AG20443 (cell line): ENCODE data around the gene SMIM29.
"Not testable (repeated sequence)": the region's sequence is repeated elsewhere in the genome, so short reads cannot be mapped to it uniquely, and the experiment has no call there.

ENCODE experiments used
- DNase-seq: peaks from one replicate; pipeline ENCODE4 v3.0.0; 2012; ENCODE audit warnings: low spot score, mixed read lengths

The SMIM29 gene

GRCh38 chr6:34248727-34249468 lies at the start of gene SMIM29:
Gene SMIM29, minus strand, starts transcription at chr6:34249006. Its CDS starts 1,215 bp downstream, at chr6:34247791.
- DNase-seq, result peak; percentile 98

DNA sequence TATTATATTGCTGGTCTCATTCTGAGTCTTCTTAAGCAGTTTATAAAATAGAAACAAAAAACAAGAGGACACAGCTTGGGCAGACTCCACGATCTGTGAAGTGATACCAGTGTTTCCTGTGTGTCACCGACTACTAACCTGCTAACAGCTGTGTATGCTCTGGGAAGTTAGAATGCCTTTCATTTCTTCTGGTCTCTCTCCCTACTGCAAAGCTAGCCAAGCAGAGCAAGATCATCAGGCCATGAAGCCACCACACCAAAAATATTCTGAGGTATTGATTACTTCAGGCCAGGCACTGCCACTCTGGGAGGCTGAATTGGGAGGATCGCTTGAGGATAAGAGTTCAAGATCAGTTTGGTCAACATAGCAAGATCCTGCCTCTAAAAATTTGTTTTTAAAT lies 46.9 kb upstream of the SMIM29 start:
- DNase-seq, result no peak

DNA sequence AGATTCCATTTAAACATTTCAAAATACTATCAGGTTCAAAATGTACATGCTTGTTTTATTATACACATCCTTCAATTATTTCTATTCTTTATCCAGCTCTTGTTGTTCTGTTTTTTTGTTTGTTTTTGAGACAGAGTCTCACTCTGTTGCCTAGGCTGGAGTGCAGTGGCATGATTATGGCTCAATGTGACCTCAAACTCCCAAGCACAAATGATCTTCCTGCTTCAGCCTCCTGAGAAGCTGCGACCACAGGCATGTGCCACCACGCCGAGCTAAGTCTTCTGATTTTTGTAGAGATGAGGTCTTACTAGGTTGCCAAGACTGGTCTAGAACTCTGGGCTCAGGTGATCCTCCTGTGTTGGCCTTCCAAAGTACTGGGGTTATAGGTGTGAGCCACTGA lies 44.1 kb upstream of the SMIM29 start:
- DNase-seq, result no peak

GRCh38 chr6:34289137-34289536 lies 40.3 kb upstream of the SMIM29 start:
- DNase-seq, result no peak

DNA sequence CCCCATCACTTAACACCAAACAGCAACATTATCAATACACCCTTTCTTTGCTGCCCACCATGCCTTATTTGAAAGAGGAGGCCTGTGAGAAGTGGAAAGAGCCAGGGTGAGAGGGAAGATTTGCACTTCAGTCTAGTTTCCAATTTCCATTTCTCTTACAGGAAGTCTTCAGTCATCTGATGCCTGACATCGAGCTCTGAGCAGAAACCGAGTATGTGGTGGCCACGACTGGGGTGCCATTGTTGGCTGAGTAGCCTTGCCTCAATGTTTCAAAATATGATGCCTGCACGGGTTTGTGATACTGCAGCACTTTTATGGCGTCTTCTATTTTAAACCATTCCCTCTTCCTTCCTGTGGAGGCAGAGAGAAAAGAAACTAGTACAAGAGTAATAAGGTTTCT lies 39.8 kb upstream of the SMIM29 start:
- DNase-seq, result no peak

DNA sequence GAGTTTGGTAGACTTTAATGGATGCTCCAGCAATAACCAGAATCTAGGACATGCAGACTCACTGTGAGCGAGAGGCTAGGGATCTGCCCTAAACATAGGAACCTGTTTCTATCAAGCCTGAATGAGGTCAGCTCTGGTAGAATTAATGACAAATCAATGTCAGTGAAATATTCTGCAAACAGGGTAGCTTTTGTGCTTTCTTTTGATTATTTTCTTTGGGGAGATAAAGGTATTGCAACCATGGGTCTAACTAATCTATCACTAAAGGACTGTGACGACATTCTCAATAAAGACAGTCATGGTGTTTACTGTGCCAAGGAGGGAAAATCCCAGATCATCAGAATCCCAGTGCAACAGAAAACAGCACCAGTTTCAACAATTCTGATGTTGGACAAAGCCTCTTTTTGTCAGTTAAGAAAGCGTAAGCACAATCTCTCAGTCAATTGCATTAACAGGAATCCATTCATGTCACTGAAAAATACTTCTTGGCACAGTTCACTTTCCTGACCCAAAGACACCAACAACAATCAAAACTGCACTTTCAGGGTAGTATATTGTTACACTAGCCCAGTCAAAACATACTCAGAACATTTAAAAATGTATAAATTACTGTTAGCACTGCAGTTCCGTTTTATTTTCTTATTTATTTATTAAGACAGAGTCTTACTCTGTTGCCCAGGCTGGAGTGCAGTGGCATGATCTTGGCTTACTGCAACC lies 36.8 kb upstream of the SMIM29 start:
- no peak for DNase-seq

- peak; percentile 81 for DNase-seq
Observed at GRCh38 chr6:34284563-34285447, 36.0 kb upstream of the SMIM29 start.

DNA sequence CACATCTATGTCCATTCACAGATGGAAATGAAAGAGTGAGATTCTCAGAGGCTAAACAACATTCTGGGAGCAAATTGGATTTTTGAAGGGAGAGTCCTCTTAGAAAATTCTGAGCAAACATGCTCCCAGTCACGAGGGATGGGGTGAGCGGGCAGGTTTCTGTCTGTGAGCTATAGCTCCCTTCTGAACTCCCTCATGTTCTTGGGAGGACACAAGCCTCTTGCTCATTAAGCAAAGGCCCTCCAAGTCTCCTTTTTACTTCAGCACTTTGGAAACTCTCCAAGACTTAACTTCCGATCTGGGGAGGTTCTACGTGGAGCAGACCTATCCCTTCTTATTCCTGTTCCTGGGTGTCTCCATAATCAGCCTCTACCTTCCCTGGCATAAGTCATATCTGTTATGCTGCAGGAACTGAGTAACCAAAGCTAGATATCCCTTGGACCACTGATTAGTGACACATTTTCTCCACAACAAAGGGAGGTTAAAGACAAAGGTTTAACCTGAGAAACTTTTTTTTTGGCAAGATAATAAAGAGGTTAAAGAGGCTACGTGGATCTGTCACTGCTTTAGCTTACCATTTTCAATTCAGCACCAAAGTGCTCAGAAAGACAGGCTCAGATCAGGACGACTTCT lies 33.0 kb upstream of the SMIM29 start:
- no peak for DNase-seq

- DNase-seq, result no peak
Observed at GRCh38 chr6:34280216-34280615, 31.4 kb upstream of the SMIM29 start.

DNA sequence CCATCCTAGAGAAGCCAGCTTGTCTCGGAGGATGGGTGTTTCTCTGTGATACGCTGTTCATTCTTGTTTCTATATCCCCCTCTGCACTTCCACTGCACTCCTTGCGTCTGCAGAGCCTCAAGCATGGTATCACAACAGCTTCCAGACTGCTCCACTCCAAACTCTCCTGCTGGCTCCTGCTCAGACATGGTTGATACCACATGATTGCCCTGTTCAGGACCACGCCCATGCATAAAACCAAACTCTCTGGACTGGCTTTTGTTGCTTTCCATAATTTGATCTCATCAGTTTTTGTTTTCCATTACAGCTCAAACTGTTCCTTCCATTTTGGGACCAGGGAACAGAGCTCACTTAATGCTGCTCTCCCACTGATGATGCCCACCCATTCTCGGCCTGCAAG lies 30.0 kb upstream of the SMIM29 start:
- DNase-seq, result no peak

GRCh38 chr6:34277763-34278112 lies 28.9 kb upstream of the SMIM29 start:
- no peak for DNase-seq

DNA sequence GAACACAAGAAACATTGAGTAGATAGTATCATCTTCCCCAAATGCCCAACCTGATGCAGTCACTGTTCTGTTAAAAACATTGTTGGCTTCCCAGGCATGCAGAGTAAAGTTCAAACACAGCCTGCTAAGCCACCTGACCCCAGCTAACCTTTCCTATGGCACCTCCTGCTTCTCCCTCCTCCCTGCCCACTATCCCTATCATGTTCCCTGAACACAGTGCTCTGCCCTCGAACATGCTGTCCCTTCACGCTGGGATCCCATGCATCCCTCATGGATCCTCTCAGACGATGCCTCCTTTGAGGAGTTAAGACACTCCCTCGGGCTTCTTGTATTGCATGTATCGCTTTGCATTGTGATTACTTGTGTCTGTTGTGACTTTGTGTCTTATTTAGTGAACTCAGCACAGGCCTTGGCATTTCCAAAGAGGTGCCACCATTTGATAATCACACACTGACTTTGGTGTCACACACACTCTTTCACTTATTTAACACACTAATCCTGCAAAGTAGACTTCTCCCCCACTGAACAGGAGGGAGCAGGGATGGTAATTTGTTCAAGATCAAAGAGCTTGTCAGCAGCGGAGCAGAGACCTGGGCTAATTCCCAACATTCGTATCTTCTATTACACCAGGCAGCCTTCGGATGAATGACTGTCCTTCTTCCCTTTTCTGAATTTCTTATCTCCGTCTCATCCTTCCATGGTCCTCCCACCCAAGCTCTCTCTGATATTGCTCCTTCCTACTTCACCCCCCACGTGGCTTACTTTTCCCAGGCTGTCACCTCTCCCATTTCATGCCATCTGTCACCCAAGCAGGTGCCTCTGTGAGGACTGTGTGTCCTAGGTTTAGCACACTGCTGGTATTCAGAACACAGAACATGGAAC lies 28.3 kb upstream of the SMIM29 start:
- no peak for DNase-seq

- DNase-seq, result no peak
Observed at GRCh38 chr6:34276191-34276590, 27.4 kb upstream of the SMIM29 start.

DNA sequence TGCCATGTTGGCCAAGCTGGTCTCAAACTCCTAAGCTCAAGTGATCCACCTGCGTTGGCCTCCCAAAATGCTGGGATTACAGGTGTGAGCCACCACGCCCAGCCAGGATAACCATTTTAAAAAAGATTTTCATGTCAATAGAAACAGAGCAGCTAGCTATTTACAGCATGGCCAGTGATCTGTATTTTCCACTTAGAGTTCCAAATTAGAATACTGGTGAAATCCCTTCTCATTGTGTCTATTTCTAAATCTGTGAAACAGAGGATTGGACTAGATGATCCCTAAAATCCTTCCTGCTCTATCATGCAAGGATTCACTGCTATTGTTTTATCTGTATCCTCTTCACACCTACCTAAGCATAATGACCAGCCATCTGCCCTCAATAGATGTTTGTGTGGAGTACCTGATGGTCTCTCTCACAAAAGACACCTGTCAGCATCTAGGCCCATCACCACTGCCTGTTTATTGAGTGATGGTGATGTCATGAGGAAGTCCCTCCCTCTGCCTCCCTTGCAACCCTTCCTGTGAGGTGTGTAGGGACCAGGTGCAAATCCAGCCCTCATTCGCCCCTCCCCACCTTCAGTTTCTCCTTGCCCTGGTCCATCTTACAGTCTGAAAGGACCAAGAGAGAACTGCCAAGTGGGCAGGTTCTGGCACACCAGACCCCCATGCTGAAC lies 26.5 kb upstream of the SMIM29 start:
- DNase-seq, result no peak

DNA sequence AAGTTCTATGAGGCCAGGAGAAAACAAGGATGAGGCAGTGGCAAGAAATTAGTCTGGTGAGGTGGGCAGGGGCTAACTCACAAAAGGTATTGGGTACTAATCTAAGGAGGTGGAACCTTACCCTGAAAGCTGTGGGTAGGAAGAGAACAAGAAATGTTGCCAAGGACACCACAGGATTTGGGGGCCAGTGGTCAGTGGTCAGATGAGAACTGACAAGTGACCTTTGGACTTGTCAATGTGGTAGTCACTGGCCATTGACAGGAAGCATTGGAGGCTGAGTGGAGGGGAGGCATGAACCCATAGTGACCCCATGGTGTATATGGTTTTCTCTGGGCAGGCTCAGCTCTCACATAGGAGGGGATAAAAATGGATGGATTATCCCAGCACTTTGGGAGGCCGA lies 25.3 kb upstream of the SMIM29 start:
- DNase-seq, result no peak

DNA sequence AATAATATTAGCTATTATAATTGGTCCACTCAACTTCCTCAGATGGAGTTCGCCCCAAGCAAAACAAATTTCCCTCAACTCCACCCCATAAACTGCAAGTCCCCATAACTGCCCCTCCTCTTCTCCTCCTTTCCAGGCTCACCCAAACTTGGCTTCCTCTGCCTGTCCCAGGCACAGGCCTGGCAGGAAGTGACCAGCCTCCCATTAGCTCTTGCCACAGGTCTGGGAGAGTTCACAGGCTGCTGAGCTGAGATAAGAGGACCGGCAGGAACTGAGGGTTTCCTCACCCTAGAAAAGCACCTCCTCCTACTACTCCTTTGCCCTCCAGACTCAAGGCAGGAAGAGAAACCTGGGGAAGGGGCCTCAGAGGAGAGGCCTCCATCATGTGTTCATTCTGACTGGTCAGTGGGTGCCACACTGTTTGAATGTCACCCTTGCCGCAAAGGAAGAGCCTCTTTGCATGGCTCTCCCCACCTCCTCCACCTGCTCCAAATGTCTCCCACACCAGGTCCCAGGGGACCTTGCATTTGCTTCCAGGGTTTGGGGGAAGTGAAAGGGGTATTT lies 24.5 kb upstream of the SMIM29 start:
- DNase-seq, result peak; percentile 24

DNA sequence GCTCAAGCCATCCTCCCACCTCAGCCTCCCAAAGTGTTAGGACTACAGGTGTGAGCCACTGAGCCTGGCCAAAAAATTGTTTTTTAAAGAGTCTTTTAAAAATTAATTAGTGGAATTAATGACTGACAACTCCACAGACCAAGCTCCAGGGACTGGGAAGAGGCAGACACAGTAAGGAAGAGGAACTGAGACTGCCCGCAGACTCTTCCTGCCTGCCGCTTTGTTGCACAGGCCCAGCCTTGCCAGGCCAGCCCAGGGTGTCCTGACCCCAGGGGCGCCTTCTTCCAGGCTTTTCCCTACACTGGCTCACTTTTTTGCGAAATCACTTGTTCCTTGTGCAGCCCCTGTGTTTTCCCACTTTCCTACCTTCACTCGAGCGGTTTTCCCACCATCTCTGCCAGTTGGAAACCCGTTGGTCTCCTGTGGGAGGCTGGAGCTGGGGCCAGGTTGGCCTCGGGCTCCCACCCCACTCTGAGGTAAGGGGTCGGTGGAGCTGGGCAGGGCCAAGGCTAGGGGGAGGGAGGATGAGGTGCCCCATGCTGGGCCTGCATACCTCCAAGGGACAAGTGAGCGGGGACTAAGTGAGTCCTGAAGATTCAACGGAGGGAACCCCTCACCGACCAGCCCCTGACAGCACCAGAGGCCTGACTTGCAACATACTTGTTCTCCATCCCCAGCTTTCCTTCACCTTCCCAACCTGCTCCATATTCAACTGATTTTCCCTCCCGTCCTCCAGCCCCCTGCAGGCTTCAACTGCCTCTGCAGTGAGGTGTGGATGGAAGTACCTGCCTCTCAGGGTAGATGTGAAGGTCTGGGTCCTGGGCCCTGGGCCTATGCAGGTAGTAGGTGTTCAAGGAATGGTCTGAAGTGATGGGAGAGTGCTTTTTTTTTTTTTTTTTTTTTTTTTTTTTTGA lies 23.5 kb upstream of the SMIM29 start:
- peak; percentile 11 for DNase-seq

DNA sequence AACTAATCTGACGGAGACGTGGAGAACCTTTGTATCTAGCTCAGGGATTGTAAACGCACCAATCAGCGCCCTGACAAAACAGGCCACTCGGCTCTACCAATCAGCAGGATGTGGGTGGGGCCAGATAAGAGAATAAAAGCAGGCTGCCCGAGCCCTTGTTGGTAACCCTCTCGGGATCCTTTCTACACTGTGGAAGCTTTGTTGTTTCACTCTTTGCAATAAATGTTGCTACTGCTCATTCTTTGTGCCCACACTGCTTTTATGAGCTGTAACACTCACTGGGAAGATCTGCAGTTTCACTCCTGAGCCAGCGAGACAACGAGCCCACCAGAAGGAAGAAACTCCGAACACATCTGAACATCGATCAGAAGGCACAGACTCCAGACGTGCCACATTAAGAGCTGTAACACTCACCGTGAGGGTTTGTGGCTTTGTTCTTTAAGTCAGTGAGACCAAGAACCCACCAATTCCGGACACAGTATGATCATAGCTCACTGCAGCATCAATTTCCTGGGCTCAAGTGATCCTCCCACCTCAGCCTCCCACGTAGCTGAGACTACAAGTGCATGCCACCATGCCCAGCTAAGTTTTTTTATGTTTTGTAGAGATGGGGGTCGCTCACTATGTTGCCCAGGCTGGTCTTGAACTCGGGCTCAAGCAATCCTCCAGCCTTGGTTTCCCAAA lies 21.0 kb upstream of the SMIM29 start:
- DNase-seq, result not testable (repeated sequence)

GRCh38 chr6:34269132-34269531 lies 20.3 kb upstream of the SMIM29 start:
- not testable (repeated sequence) for DNase-seq
